ENCODE data around the gene LUZP2.

LUZP2 gene

DNA sequence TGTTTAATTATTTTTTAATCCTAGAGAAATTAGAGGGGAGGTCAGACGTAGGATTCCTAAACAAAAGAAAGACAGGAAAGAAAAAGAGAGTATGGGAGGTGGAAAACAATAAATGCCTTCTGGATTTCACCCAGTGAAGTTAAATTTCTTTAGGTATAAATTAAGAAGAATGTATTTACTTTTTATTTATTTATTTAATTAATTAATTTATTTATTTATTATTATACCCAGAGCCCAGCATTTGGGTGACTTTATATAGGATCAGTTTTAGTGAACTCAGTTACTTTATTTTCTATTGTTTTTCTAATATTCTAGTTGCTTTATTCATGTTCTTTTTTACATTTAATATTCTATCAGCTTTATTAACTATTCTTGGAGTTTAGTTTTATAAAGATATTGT is 551.8 kb downstream of the LUZP2 start:
- H4K20me1 ChIP-seq (ENCODE audit: insufficient read depth, low read length) = no peaks in the 10 kb centered on the region
- no peak overlapping the region for H3K4me2 ChIP-seq (ENCODE audit: low read length)
- H2AFZ ChIP-seq (ENCODE audit: low read length) = no peak overlapping the region
- H3K9ac ChIP-seq (ENCODE audit: low read length) = no peak overlapping the region
- no peak overlapping the region for H3K27ac ChIP-seq (ENCODE audit: low read depth, low read length, poor library complexity, severe bottlenecking)
- no peaks in the 10 kb centered on the region for H3K27me3 ChIP-seq (ENCODE audit: insufficient read depth, low read length)
- H3F3A ChIP-seq (ENCODE audit: insufficient read depth, low read length) = no peaks in the 10 kb centered on the region
- no peaks in the 10 kb centered on the region for H3K9me3 ChIP-seq (ENCODE audit: low read length)
- no peaks in the 10 kb centered on the region for H3K4me1 ChIP-seq (ENCODE audit: insufficient read depth, low read length, severe bottlenecking)
- H3K79me2 ChIP-seq (ENCODE audit: insufficient read depth, low read length) = no peaks in the 10 kb centered on the region
- TF ChIP-seq EZH2 (IDR thresholded peaks at IDR 0.05; ENCODE audit: borderline replicate concordance, low read length) = no peak
- TF ChIP-seq, protein P1, sequence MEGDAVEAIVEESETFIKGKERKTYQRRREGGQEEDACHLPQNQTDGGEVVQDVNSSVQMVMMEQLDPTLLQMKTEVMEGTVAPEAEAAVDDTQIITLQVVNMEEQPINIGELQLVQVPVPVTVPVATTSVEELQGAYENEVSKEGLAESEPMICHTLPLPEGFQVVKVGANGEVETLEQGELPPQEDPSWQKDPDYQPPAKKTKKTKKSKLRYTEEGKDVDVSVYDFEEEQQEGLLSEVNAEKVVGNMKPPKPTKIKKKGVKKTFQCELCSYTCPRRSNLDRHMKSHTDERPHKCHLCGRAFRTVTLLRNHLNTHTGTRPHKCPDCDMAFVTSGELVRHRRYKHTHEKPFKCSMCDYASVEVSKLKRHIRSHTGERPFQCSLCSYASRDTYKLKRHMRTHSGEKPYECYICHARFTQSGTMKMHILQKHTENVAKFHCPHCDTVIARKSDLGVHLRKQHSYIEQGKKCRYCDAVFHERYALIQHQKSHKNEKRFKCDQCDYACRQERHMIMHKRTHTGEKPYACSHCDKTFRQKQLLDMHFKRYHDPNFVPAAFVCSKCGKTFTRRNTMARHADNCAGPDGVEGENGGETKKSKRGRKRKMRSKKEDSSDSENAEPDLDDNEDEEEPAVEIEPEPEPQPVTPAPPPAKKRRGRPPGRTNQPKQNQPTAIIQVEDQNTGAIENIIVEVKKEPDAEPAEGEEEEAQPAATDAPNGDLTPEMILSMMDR (IDR thresholded peaks at IDR 0.05; ENCODE audit: low read length) = no peak
- H3K4me3 ChIP-seq (ENCODE audit: low read depth, low read length, poor library complexity, severe bottlenecking) = no peak overlapping the region
- no peaks in the 10 kb centered on the region for H3K9me2 ChIP-seq (ENCODE audit: low read depth, low read length)
- no peaks in the 10 kb centered on the region for H3K36me3 ChIP-seq (ENCODE audit: insufficient read depth, low read length)

DNA sequence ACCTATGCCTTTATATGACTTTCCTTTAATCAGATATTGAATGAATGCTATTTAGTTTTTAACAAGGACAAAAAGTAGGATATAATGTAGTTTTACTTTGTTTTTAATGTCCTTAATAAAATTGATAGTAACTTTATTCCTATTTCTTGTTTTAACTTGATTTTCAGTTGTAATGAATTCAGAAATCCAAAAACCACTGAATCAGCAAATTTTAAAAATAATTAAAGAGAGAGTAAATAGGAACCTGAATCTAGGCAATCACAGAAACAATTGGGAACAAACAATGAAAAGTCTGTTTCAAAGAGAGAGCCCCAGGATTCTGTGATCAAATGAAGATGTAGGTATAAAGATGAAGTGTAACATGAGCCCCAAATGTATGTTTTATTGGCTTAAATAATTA is 556.0 kb downstream of the LUZP2 start:
- H3K79me2 ChIP-seq (ENCODE audit: insufficient read depth, low read length) = no peaks in the 10 kb centered on the region
- H2AFZ ChIP-seq (ENCODE audit: low read length) = no peak overlapping the region
- H3K9me3 ChIP-seq (ENCODE audit: low read length) = no peaks in the 10 kb centered on the region
- no peaks in the 10 kb centered on the region for H3K27me3 ChIP-seq (ENCODE audit: insufficient read depth, low read length)
- H3K4me1 ChIP-seq (ENCODE audit: insufficient read depth, low read length, severe bottlenecking) = no peaks in the 10 kb centered on the region
- H3K27ac ChIP-seq (ENCODE audit: low read depth, low read length, poor library complexity, severe bottlenecking) = no peak overlapping the region
- no peak for TF ChIP-seq EZH2 (IDR thresholded peaks at IDR 0.05; ENCODE audit: borderline replicate concordance, low read length)
- TF ChIP-seq, protein P1 (IDR thresholded peaks at IDR 0.05; ENCODE audit: low read length) = no peak
- H3K4me2 ChIP-seq (ENCODE audit: low read length) = no peak overlapping the region
- no peak overlapping the region for H3K9ac ChIP-seq (ENCODE audit: low read length)
- no peaks in the 10 kb centered on the region for H4K20me1 ChIP-seq (ENCODE audit: insufficient read depth, low read length)
- H3K9me2 ChIP-seq (ENCODE audit: low read depth, low read length) = no peaks in the 10 kb centered on the region
- H3F3A ChIP-seq (ENCODE audit: insufficient read depth, low read length) = no peaks in the 10 kb centered on the region
- no peaks in the 10 kb centered on the region for H3K36me3 ChIP-seq (ENCODE audit: insufficient read depth, low read length)
- no peak overlapping the region for H3K4me3 ChIP-seq (ENCODE audit: low read depth, low read length, poor library complexity, severe bottlenecking)

DNA sequence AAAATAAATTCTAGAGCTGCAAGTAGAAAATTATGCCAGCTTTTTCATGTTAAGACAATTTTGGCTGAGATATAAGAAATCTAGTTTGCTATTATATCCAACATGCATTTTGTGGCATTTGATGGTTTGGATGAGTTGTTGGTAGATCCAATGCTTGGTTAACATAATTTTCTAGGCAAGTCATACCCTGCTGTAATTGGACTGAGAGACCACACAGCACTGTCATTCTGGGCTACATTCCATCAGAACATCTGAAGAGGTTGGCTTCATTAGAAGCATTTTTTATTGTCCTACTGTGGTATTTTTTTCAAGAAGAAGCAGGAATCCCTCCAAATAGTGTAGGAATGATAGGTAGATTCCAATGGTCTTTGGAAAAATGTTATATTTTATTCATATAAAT is 561.0 kb downstream of the LUZP2 start:
- Histone ChIP-seq H3K27ac (ENCODE audit: low read depth, low read length, poor library complexity, severe bottlenecking) (no peak overlapping the region), H3K79me2 (ENCODE audit: insufficient read depth, low read length) (no peaks in the 10 kb centered on the region), H3K36me3 (ENCODE audit: insufficient read depth, low read length) (no peaks in the 10 kb centered on the region), H4K20me1 (ENCODE audit: insufficient read depth, low read length) (no peaks in the 10 kb centered on the region), H3K9me2 (ENCODE audit: low read depth, low read length) (no peaks in the 10 kb centered on the region), H3F3A (ENCODE audit: insufficient read depth, low read length) (no peaks in the 10 kb centered on the region), H3K4me1 (ENCODE audit: insufficient read depth, low read length, severe bottlenecking) (no peaks in the 10 kb centered on the region), H3K9me3 (ENCODE audit: low read length) (no peaks in the 10 kb centered on the region), H3K9ac (ENCODE audit: low read length) (no peak overlapping the region), H2AFZ (ENCODE audit: low read length) (no peak overlapping the region), H3K27me3 (ENCODE audit: insufficient read depth, low read length) (no peaks in the 10 kb centered on the region), H3K4me3 (ENCODE audit: low read depth, low read length, poor library complexity, severe bottlenecking) (no peak overlapping the region), H3K4me2 (ENCODE audit: low read length) (no peak overlapping the region)
- TF ChIP-seq, protein P1 (IDR thresholded peaks at IDR 0.05; ENCODE audit: low read length) = no peak
- no peak for TF ChIP-seq EZH2 (IDR thresholded peaks at IDR 0.05; ENCODE audit: borderline replicate concordance, low read length)
